CD4-positive, CD25-positive, alpha-beta regulatory T cell (primary cell): Measurements from ENCODE around the gene RAET1E. TPM values are rescaled to one million over a fixed set of nuclear protein-coding genes. Genes with fewer than 3 reads are reported as not detected.
A peak's percentile ranks its signal among the peaks of the same experiment; 100 is the strongest.
"Not testable (repeated sequence)": the region's sequence is repeated elsewhere in the genome, so short reads cannot be mapped to it uniquely, and the experiment has no call there.

Experiments
- ATAC-seq, 2 donors: fragments of 150-1000 bp; cut with Tn5 transposase; one replicate each; pipeline ENCODE4 v1.10.0; 2021; ENCODE audit warnings: low read depth in 2 of 2, moderate number of reproducible peaks in 2 of 2, moderate library complexity in 1 of 2
- DNase-seq, 3 donors: peaks; one replicate each; pipeline versions ENCODE4 v3.0.0 to v3.0.0-alpha.2; 2012 to 2022; ENCODE audit warnings: mixed read lengths in 1 of 3
- H3K27ac ChIP-seq: one replicate; pipeline ENCODE4 v1.7.0; 2013; ENCODE audit warnings: mild to moderate bottlenecking, low read length; ENCODE audit not compliant: insufficient read depth, poor library complexity, severe bottlenecking
- H3K27me3 ChIP-seq: one replicate; pipeline ENCODE4 v1.7.0; 2013; ENCODE audit warnings: low read length; ENCODE audit not compliant: control insufficient read depth, insufficient read depth
- H3K36me3 ChIP-seq: one replicate; pipeline ENCODE4 v1.7.0; 2013; ENCODE audit warnings: mild to moderate bottlenecking, low read length, moderate library complexity; ENCODE audit not compliant: control insufficient read depth, insufficient read depth
- H3K4me1 ChIP-seq: 2 replicates; pipeline ENCODE4 v1.7.0; 2013; ENCODE audit warnings: mild to moderate bottlenecking, low read length; ENCODE audit not compliant: insufficient read depth, control insufficient read depth, poor library complexity, severe bottlenecking
- H3K4me3 ChIP-seq: one replicate; pipeline ENCODE4 v1.7.0; 2013; ENCODE audit warnings: low read depth, mild to moderate bottlenecking, low read length, moderate library complexity
- H3K9me3 ChIP-seq, 2 experiments: 1 replicate in 1 of 2; 2 replicates in 1 of 2; pipeline ENCODE4 v1.7.0; 2013; ENCODE audit warnings: low read length in 2 of 2, mild to moderate bottlenecking in 1 of 2, moderate library complexity in 1 of 2; ENCODE audit not compliant: control insufficient read depth in 2 of 2
- H3K27ac Mint-ChIP-seq, 3 donors: one replicate each; pipeline ENCODE4 v1.8.0; 2020 to 2022; ENCODE audit warnings: mild to moderate bottlenecking in 3 of 3, mixed read lengths in 3 of 3, moderate library complexity in 2 of 3
- H3K27me3 Mint-ChIP-seq: one replicate; pipeline ENCODE4 v1.8.0; 2022; ENCODE audit warnings: mild to moderate bottlenecking, mixed read lengths
- H3K36me3 Mint-ChIP-seq: one replicate; pipeline ENCODE4 v1.8.0; 2020; ENCODE audit warnings: mixed read lengths
- H3K4me1 Mint-ChIP-seq, 4 donors: one replicate each; pipeline ENCODE4 v1.8.0; 2020 to 2022; ENCODE audit warnings: mixed read lengths in 4 of 4, mild to moderate bottlenecking in 1 of 4
- H3K4me3 Mint-ChIP-seq, 4 donors: one replicate each; pipeline ENCODE4 v1.8.0; 2020 to 2022; ENCODE audit warnings: mild to moderate bottlenecking in 4 of 4, mixed read lengths in 4 of 4, moderate library complexity in 3 of 4
- H3K9me3 Mint-ChIP-seq, 7 donors: one replicate each; pipeline ENCODE4 v1.8.0; 2020 to 2022; ENCODE audit warnings: mixed read lengths in 7 of 7, mild to moderate bottlenecking in 3 of 7, moderate library complexity in 2 of 7
- polyA plus RNA-seq, 4 donors: library from polyadenylated mRNA; unstranded; fragments of 300-500 nt; fragmentation: Illumina TruSeq; gene quantifications; one replicate each; pipeline ENCODE4 v1.2.3, GENCODE V29; 2021
- total RNA-seq: library from RNA; stranded (reverse); gene quantifications from one replicate; pipeline ENCODE4 v1.2.3, GENCODE V29; 2022

The RAET1E gene
- total and polyA plus RNA-seq, 5 donors from 2014 or later = not detected

DNA sequence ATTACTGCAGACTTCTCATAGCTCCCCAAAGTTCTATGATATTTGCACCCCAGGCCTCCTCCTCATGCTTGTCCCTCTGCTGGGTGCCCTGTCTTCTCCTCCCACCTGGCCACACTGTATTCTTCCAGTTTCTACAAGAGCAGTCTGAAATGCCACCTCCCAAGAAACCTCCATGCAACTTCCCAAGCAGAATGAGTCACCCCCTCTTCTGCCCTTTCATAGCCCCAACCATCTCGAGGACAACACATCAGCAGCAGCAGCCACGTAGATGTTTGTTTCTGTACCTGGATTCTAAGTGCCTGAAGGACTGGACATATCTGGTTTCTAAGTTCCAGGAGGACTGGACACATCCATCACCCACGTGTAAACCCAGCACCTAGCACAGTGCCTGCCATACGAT is 37.3 kb upstream of the RAET1E start:
- Mint-ChIP-seq H3K4me3 (no peak overlapping the region), H3K4me1 (peaks cover 0 to 30% (median 13%) of the 10 kb centered on the region in 4 donors), H3K9me3 (peaks cover 0 to 2% (median 0%) of the 10 kb centered on the region in 7 donors), H3K36me3 (no peaks in the 10 kb centered on the region), H3K27me3 (peaks cover 90% of the 10 kb centered on the region), H3K27ac (no peak overlapping the region)
- H3K4me1 ChIP-seq = peaks cover 19% of the 10 kb centered on the region
- no peak for ATAC-seq
- H3K27ac ChIP-seq = no peak overlapping the region
- H3K9me3 ChIP-seq = no peaks in the 10 kb centered on the region
- H3K27me3 ChIP-seq = peaks cover 59% of the 10 kb centered on the region
- H3K36me3 ChIP-seq = no peaks in the 10 kb centered on the region
- DNase-seq = no peak
- H3K4me3 ChIP-seq = no peak overlapping the region

DNA sequence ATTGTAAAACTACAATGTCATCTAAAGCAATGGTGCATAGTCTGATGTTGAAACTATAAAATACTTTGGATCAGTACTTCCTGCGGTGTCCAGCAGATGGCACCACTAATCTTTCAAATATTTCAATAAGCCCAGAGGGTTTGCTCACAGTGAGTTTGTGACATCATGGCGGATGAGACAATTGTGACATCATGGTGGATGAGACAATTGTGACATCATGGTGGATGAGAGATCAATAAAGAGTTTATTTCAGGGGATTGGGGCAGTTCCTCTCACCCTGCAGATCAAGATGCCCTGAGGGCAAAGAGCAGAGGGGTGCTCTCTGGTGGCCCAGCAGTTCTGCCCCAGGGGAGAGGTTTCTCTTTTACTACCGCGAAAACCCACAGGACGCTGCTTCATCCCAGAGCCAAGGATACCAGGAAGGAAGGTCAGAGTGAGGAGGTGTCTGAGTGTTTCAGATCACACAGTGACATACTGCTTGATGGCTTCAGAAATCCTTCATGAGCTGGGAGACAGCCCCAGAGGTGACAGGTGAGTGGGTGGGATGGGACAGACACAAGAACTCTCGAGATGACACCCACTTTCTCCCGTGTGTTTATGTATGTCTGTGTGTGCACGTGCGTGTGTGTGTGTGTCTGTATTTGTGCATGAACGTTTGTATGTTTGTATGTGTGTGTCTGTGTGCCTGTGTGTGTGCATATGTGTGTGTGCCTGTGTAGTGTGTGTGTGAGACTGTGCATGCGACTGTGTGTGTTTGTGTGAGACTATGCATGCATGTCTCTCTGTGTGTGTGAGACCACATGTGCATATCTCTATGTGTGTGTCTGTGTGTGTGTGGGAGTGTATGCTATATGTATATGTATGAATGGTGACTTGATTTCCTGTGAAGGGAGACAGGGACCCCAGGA is 36.6 kb upstream of the RAET1E start:
- DNase-seq (peak; percentile 53 to 79 (median 71)), ATAC-seq (peak; percentile 57 to 71)
- peaks cover 0 to 24% (median 9%) of the 10 kb centered on the region in 4 donors for H3K4me1 Mint-ChIP-seq
- no peaks in the 10 kb centered on the region for H3K36me3 Mint-ChIP-seq
- H3K4me3 ChIP-seq = no peak overlapping the region
- H3K27me3 Mint-ChIP-seq = peaks cover 90% of the 10 kb centered on the region
- H3K4me3 Mint-ChIP-seq = no peak overlapping the region
- no peak overlapping the region for H3K27ac ChIP-seq
- H3K9me3 Mint-ChIP-seq = peaks cover 0 to 2% (median 0%) of the 10 kb centered on the region in 7 donors
- no peaks in the 10 kb centered on the region for H3K9me3 ChIP-seq
- no peaks in the 10 kb centered on the region for H3K36me3 ChIP-seq
- peak overlapping the region in 1 of 3 donors; percentile 65 for H3K27ac Mint-ChIP-seq
- peaks cover 19% of the 10 kb centered on the region for H3K4me1 ChIP-seq
- H3K27me3 ChIP-seq = peaks cover 55% of the 10 kb centered on the region

DNA sequence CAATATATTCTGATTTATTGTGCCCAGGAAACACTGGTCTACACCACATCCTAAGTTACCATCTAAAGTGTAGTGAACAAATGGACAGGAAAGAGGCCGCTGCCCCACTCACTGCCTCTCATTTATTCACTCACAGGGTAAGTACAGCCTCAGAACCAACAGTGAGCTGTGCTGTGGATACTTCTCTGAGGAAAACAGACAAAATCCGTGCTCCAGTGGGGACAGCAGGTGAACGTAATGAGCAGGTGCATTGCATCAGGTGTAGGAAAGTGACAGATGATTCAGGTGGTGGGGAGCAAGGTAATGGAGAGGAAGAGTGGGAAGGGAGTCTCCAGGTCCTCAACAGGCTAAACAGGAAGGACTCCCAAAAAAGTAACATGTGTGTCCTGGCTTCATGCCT is 35.5 kb upstream of the RAET1E start:
- Mint-ChIP-seq H3K4me1 (peaks cover 0 to 13% (median 1%) of the 10 kb centered on the region in 4 donors), H3K27ac (no peak overlapping the region), H3K27me3 (peaks cover 90% of the 10 kb centered on the region), H3K9me3 (peaks cover 0 to 6% (median 0%) of the 10 kb centered on the region in 7 donors), H3K36me3 (no peaks in the 10 kb centered on the region), H3K4me3 (no peak overlapping the region)
- Histone ChIP-seq H3K4me3 (no peak overlapping the region), H3K9me3 (no peaks in the 10 kb centered on the region), H3K27ac (no peak overlapping the region), H3K36me3 (no peaks in the 10 kb centered on the region), H3K27me3 (peaks cover 56% of the 10 kb centered on the region), H3K4me1 (peaks cover 9% of the 10 kb centered on the region)
- no peak for DNase-seq
- ATAC-seq = no peak

- Histone ChIP-seq H3K27ac (no peak overlapping the region), H3K36me3 (no peaks in the 10 kb centered on the region), H3K4me3 (no peak overlapping the region), H3K9me3 (no peaks in the 10 kb centered on the region), H3K4me1 (peaks cover 4% of the 10 kb centered on the region), H3K27me3 (peaks cover 56% of the 10 kb centered on the region)
- Mint-ChIP-seq H3K4me3 (no peak overlapping the region), H3K36me3 (no peaks in the 10 kb centered on the region), H3K27ac (no peak overlapping the region), H3K9me3 (peaks cover 0 to 6% (median 0%) of the 10 kb centered on the region in 7 donors), H3K4me1 (peaks cover 0 to 9% (median 1%) of the 10 kb centered on the region in 4 donors), H3K27me3 (peaks cover 91% of the 10 kb centered on the region)
- DNase-seq (no peak), ATAC-seq (no peak)
Observed at GRCh38 chr6:149933036-149933435, 35.1 kb upstream of the RAET1E start.

DNA sequence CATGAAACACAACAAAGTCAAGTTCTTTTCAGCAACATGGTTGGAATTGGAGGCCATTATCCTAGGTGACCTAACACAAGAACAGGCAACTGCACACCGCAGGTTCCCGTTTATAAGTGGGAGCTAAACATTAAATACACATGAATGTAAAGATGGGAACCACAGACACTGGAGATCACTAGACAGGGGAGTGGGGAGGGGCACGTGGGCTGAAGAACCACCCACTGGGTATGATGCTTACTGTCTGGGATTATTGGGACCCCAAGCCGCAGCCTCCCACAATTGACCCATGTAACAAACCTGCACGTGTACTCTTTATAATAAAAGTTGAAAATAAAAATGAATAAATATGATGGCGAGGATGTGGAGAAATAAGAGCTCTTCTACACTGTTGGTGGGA is 33.6 kb upstream of the RAET1E start:
- Histone ChIP-seq H3K9me3 (no peaks in the 10 kb centered on the region), H3K36me3 (no peaks in the 10 kb centered on the region), H3K27ac (no peak overlapping the region), H3K27me3 (peaks cover 57% of the 10 kb centered on the region), H3K4me3 (no peak overlapping the region), H3K4me1 (no peaks in the 10 kb centered on the region)
- Mint-ChIP-seq H3K4me1 (peaks cover 0 to 3% (median 1%) of the 10 kb centered on the region in 4 donors), H3K9me3 (peaks cover 0 to 6% (median 0%) of the 10 kb centered on the region in 7 donors), H3K4me3 (no peak overlapping the region), H3K27me3 (peaks cover 85% of the 10 kb centered on the region), H3K36me3 (no peaks in the 10 kb centered on the region), H3K27ac (no peak overlapping the region)
- DNase-seq = no peak
- ATAC-seq = no peak

GRCh38 chr6:149929422-149929821 is 31.5 kb upstream of the RAET1E start:
- no peak overlapping the region for H3K4me3 ChIP-seq
- H3K4me1 ChIP-seq = peaks cover 11% of the 10 kb centered on the region
- H3K27me3 ChIP-seq = peaks cover 49% of the 10 kb centered on the region
- Mint-ChIP-seq H3K9me3 (peaks cover 0 to 7% (median 0%) of the 10 kb centered on the region in 7 donors), H3K4me3 (no peak overlapping the region), H3K36me3 (no peaks in the 10 kb centered on the region), H3K27ac (peak overlapping the region in 1 of 3 donors; percentile 78), H3K27me3 (peaks cover 86% of the 10 kb centered on the region), H3K4me1 (peaks cover 0 to 13% (median 5%) of the 10 kb centered on the region in 4 donors)
- no peaks in the 10 kb centered on the region for H3K9me3 ChIP-seq
- ATAC-seq (no peak), DNase-seq (no peak)
- H3K36me3 ChIP-seq = no peaks in the 10 kb centered on the region
- no peak overlapping the region for H3K27ac ChIP-seq

DNA sequence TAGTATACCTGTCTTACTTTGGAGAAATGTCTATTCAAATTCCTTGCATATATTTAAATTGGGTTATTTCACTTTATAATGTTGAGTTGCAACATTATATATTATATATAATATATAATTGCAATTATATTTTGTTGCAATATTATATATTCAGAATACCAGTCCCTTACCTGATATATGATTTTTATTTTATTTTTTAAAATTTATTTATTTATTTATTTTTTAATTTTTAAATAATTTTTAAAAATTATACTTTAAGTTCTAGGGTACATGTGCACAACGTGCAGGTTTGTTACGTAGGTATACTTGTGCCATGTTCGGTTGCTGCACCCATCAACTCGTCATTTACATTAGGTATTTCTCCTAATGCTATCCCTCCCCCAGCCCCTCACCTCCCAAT is 29.1 kb upstream of the RAET1E start:
- Histone ChIP-seq H3K4me1 (peaks cover 24% of the 10 kb centered on the region), H3K27me3 (peaks cover 46% of the 10 kb centered on the region)
- H3K36me3 ChIP-seq, H3K4me3 ChIP-seq, H3K27ac Mint-ChIP-seq, DNase-seq, H3K9me3 Mint-ChIP-seq, H3K36me3 Mint-ChIP-seq, H3K9me3 ChIP-seq, H3K27ac ChIP-seq, H3K4me3 Mint-ChIP-seq, ATAC-seq: not testable (repeated sequence)
- Mint-ChIP-seq H3K27me3 (peaks cover 85% of the 10 kb centered on the region), H3K4me1 (peaks cover 0 to 31% (median 10%) of the 10 kb centered on the region in 4 donors)
